B cell (primary cell): ENCODE data around the gene YJEFN3. TPM values are rescaled to one million over a fixed set of nuclear protein-coding genes. Genes with fewer than 3 reads are reported as not detected.

Source experiments
- ATAC-seq: fragments of 200-7000 bp; cut with Tn5 transposase; one replicate; pipeline ENCODE4 v1.10.0; 2021; ENCODE audit warnings: low read depth, mild to moderate bottlenecking, moderate number of reproducible peaks, moderate library complexity
- CTCF ChIA-PET: fragments of 350-600 bp; sonication (Branson Sonifier 250); formaldehyde crosslinking; loops from one replicate; lab custom pipeline; 2021; ENCODE audit warnings: antibody characterized with exemption, inconsistent platforms; lab: Charles Lee
- POLR2A ChIA-PET: fragments of 350-600 bp; sonication (Branson Sonifier 250); formaldehyde crosslinking; loops from one replicate; lab custom pipeline; 2021; ENCODE audit warnings: antibody characterized with exemption; lab: Charles Lee
- DNase-seq: peaks from one replicate; pipeline ENCODE4 v3.0.0; 2013
- H2AFZ ChIP-seq: 2 replicates; pipeline ENCODE4 v1.6.1; 2012; ENCODE audit warnings: mild to moderate bottlenecking, low read depth, low read length; ENCODE audit not compliant: insufficient read depth, poor library complexity, severe bottlenecking
- H3K27ac ChIP-seq, 2 donors: 1 replicate in 1 of 2; 2 replicates in 1 of 2; pipeline ENCODE4 v1.5.1; 2012 to 2013; ENCODE audit warnings: low read length in 2 of 2, mild to moderate bottlenecking in 2 of 2, moderate library complexity in 1 of 2
- H3K27me3 ChIP-seq, 4 experiments: fragments of 200-600 bp in 1 of 4; sonication (generic) in 1 of 4; replicated peaks in 1 of 4; 1 replicate in 2 of 4; 2 replicates in 2 of 4; pipeline versions ENCODE4 v1.6.1 to v1.7.0; 2013 to 2016; ENCODE audit warnings: low read length in 3 of 4, mild to moderate bottlenecking in 2 of 4, mixed read lengths in 1 of 4, moderate library complexity in 1 of 4; ENCODE audit not compliant: insufficient read depth in 4 of 4, control insufficient read depth in 3 of 4; ENCODE audit errors: control extremely low read depth in 1 of 4
- H3K36me3 ChIP-seq, 2 experiments: replicated peaks in 1 of 2; 1 replicate in 1 of 2; 2 replicates in 1 of 2; pipeline versions ENCODE4 v1.6.1 to v1.7.1; 2013; ENCODE audit warnings: low read length in 1 of 2; ENCODE audit not compliant: insufficient read depth in 2 of 2, control insufficient read depth in 1 of 2; ENCODE audit errors: control extremely low read depth in 1 of 2, extremely low read depth in 1 of 2
- H3K4me1 ChIP-seq, 2 donors: fragments of 200-600 bp in 1 of 2; sonication (generic) in 1 of 2; 1 replicate in 1 of 2; 2 replicates in 1 of 2; pipeline versions ENCODE4 v1.5.1 to v1.6.1; 2013 to 2017; ENCODE audit warnings: low read length in 2 of 2; ENCODE audit not compliant: control insufficient read depth in 2 of 2, insufficient read depth in 2 of 2
- H3K4me2 ChIP-seq: replicated peaks from 2 replicates; pipeline ENCODE3; 2012; ENCODE audit warnings: mild to moderate bottlenecking, low read depth, low read length; ENCODE audit not compliant: poor library complexity, severe bottlenecking
- H3K4me3 ChIP-seq, 5 experiments: fragments of 200-600 bp in 1 of 5; sonication (generic) in 1 of 5; 1 replicate in 3 of 5; 2 replicates in 2 of 5; pipeline versions ENCODE4 v1.5.1 to v1.7.0; 2011 to 2016; ENCODE audit warnings: low read length in 4 of 5, mild to moderate bottlenecking in 4 of 5, low read depth in 2 of 5, control low read depth in 1 of 5, moderate library complexity in 1 of 5; ENCODE audit not compliant: insufficient read depth in 1 of 5; ENCODE audit errors: control extremely low read depth in 1 of 5, extremely low read depth in 1 of 5
- H3K79me2 ChIP-seq: fragments of 200-600 bp; sonication (generic); one replicate; pipeline ENCODE4 v1.6.0; 2016; ENCODE audit warnings: low read length; ENCODE audit not compliant: control insufficient read depth, insufficient read depth
- H3K9ac ChIP-seq: fragments of 200-600 bp; sonication (generic); 2 replicates; pipeline ENCODE4 v1.6.1; 2017; ENCODE audit warnings: mild to moderate bottlenecking, low read length, moderate library complexity
- H3K9me3 ChIP-seq, 3 donors: one replicate each; pipeline versions ENCODE4 v1.6.1 to v1.7.1; 2013; ENCODE audit warnings: low read length in 2 of 3; ENCODE audit not compliant: control insufficient read depth in 2 of 3, insufficient read depth in 1 of 3; ENCODE audit errors: control extremely low read depth in 1 of 3
- H4K20me1 ChIP-seq: 2 replicates; pipeline ENCODE4 v1.6.0; 2012; ENCODE audit warnings: mild to moderate bottlenecking, low read length; ENCODE audit not compliant: insufficient read depth, control insufficient read depth, poor library complexity, severe bottlenecking
- H3K27ac Mint-ChIP-seq: one replicate; pipeline ENCODE4 v1.8.0; 2021; ENCODE audit warnings: mixed read lengths
- H3K27me3 Mint-ChIP-seq: one replicate; pipeline ENCODE4 v1.8.0; 2021; ENCODE audit warnings: mixed read lengths
- H3K4me1 Mint-ChIP-seq: one replicate; pipeline ENCODE4 v1.8.0; 2021; ENCODE audit warnings: mixed read lengths
- H3K4me3 Mint-ChIP-seq: one replicate; pipeline ENCODE4 v1.8.0; 2021; ENCODE audit warnings: mixed read lengths
- H3K9me3 Mint-ChIP-seq: one replicate; pipeline ENCODE4 v1.8.0; 2022; ENCODE audit warnings: mixed read lengths; ENCODE audit not compliant: insufficient read depth
- CTCF ChIP-seq: fragments of 200-600 bp; IDR thresholded peaks from one replicate; pipeline ENCODE4 v1.8.0; 2022; ENCODE audit warnings: antibody characterized with exemption, mild to moderate bottlenecking
- EZH2 ChIP-seq: IDR thresholded peaks from 2 replicates; pipeline ENCODE4 v1.6.1; 2012; ENCODE audit warnings: borderline replicate concordance, low read depth, mild to moderate bottlenecking, moderate library complexity, low read length; ENCODE audit not compliant: insufficient read depth, poor library complexity, severe bottlenecking
- WGBS: methylation state at CpG from one replicate; pipeline ENCODE4 v1.1.5; 2013; ENCODE audit warnings: missing lambda C conversion rate; ENCODE audit not compliant: insufficient coverage; 5-methylcytosine and 5-hydroxymethylcytosine counted together
- intact Hi-C: fragments of 100-400 bp; cut with micrococcal nuclease; formaldehyde crosslinking; loops from one replicate; pipeline ENCODE4 v1.10.0; 2022
- polyA plus RNA-seq: library from polyadenylated mRNA; depleted of rRNA; stranded (reverse); fragments of >200 nt; gene quantifications from 2 replicates; pipeline ENCODE4 v1.2.3, GENCODE V29; 2012
- total RNA-seq, 2 donors: library from RNA; stranded (reverse); fragments of 120-200 nt in 1 of 2; gene quantifications; 1 replicate in 1 of 2; 2 replicates in 1 of 2; pipeline versions ENCODE4 v1.2.3 to v1.2.4, GENCODE V29; 2013 to 2022

YJEFN3 gene
- total and polyA plus RNA-seq, 2 donors (not counting 1 experiment from before 2014, with no cell fraction given), result 7.1 to 8.8 TPM

- Histone ChIP-seq H3K9me3 (peaks cover 0 to 10% (median 0%) of the 10 kb centered on the region in 3 donors), H3K27me3 (peaks cover 0 to 10% (median 4%) of the 10 kb centered on the region in 4 experiments), H4K20me1 (no peaks in the 10 kb centered on the region), H3K9ac (no peak overlapping the region), H3K36me3 (peaks cover 0 to 11% of the 10 kb centered on the region in 2 experiments), H3K79me2 (no peaks in the 10 kb centered on the region), H3K4me2 (peak overlapping the region; percentile 63), H3K27ac (no peak overlapping the region), H3K4me1 (peaks cover 11 to 16% of the 10 kb centered on the region in 2 donors), H2AFZ (no peak overlapping the region), H3K4me3 (no peak overlapping the region)
- ChIA-PET CTCF (interaction anchor here (0.8 to 7.5 kb wide), 35 partner anchors 12 to 745 kb away, joined by 3 to 88 read pairs (median 4); partner anchors contain the start of genes ATP13A1, GMIP, LPAR2 and ZNF93), POLR2A (interaction anchor here (0.6 to 1.9 kb wide), 2 partner anchors 42 to 111 kb away, joined by 4 to 11 read pairs; partner anchors contain the start of gene GMIP)
- Mint-ChIP-seq H3K27me3 (peaks cover 4% of the 10 kb centered on the region), H3K4me1 (peaks cover 11% of the 10 kb centered on the region), H3K4me3 (no peak overlapping the region), H3K27ac (no peak overlapping the region), H3K9me3 (no peaks in the 10 kb centered on the region)
- intact Hi-C loops, result loop anchor here (1.0 kb wide), 1 partner anchor 110 kb away; the partner anchor contains the start of gene GMIP
- no peak for TF ChIP-seq CTCF
- no peak for TF ChIP-seq EZH2
- DNase-seq, result peak; percentile 38
- no peak for ATAC-seq
- WGBS, result 79% methylated on average over 12 of the region's 14 CpGs
These were observed 4.3 kb downstream of the YJEFN3 start for GRCh38 chr19:19532806-19533701.
